ENCODE data around the gene PHKB.
"Not testable (repeated sequence)": the region's sequence is repeated elsewhere in the genome, so short reads cannot be mapped to it uniquely, and the experiment has no call there.

PHKB gene

DNA sequence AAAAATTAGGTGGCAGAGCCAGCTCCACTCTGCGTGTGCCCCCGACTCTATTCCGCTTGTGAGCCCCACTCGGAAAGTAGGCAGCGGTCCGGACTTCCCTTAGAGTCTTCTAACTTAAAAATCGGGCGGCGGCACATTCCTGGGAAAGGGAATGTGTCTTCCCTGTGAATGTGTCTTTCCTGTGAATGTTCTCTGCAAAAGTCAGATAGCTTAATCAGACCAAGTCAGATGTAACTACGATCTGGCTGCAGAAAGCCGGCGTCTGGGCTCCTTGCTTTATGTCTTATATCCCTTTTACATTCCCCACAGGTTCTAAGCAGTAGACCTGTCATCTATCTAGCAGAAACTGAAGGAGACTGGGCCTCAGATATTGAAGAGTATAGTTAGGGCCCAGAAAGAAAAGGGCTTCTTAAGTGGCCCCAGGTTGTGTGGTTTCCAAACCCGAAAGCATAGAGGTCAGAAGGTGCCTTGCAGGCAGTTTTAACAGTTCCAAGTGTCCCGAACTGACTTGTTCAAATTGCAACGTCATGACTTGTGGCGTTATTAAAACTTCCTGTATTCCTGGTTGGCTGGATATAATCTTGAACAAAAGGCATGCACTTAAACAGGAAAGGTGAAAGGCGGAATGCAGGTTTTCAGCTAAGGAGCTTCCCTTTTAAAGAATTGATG, 601 bp downstream of the PHKB start:
- TF ChIP-seq CTCF (IDR thresholded peaks at IDR 0.05; ENCODE audit: extremely low read depth, insufficient read depth, missing control alignments) = no peak
- DNase-seq (ENCODE audit: low spot score) = peak; percentile 44
- in situ Hi-C loops (cut with MboI; ENCODE audit: low pct_unique_long_range_greater_than_20kb, low sequenced_read_pairs, unreplicated experiment) = no loop called here

GRCh38 chr16:47463771-47464624, 2.9 kb downstream of the PHKB start:
- in situ Hi-C loops (cut with MboI; ENCODE audit: low pct_unique_long_range_greater_than_20kb, low sequenced_read_pairs, unreplicated experiment) = no loop called here
- DNase-seq (ENCODE audit: low spot score) = no peak
- TF ChIP-seq CTCF (IDR thresholded peaks at IDR 0.05; ENCODE audit: extremely low read depth, insufficient read depth, missing control alignments) = no peak

GRCh38 chr16:47465919-47466630, 4.9 kb downstream of the PHKB start:
- no peak for DNase-seq (ENCODE audit: low spot score)
- in situ Hi-C loops (cut with MboI; ENCODE audit: low pct_unique_long_range_greater_than_20kb, low sequenced_read_pairs, unreplicated experiment) = no loop called here
- TF ChIP-seq CTCF (IDR thresholded peaks at IDR 0.05; ENCODE audit: extremely low read depth, insufficient read depth, missing control alignments) = no peak

DNA sequence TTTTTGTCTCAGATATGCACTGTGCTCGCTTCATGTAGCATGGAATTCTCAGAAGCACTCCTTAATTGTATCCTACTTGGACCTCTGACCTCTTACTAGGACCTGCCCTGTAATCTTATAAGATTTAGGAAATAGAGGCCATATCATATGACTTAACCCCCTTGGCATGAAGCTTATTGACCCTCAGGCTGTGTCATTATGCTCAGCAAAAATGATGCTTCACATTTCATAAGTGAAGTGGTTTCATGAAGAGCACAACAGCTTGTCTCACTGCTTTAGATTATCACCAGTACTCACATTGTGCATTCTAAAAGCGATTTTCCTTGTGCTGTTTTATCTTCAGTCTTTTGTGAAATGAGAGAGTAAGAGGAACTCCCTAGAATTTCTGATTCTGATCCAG, 6.4 kb downstream of the PHKB start:
- in situ Hi-C loops (cut with MboI; ENCODE audit: low pct_unique_long_range_greater_than_20kb, low sequenced_read_pairs, unreplicated experiment) = no loop called here

GRCh38 chr16:47468070-47468689, 7.0 kb downstream of the PHKB start:
- DNase-seq (ENCODE audit: low spot score); in situ Hi-C loops (cut with MboI; ENCODE audit: low pct_unique_long_range_greater_than_20kb, low sequenced_read_pairs, unreplicated experiment): not testable (repeated sequence)

More for the DNA sequence above, 6.4 kb downstream of the PHKB start:
- no peak for TF ChIP-seq CTCF (IDR thresholded peaks at IDR 0.05; ENCODE audit: extremely low read depth, insufficient read depth, missing control alignments)
- DNase-seq (ENCODE audit: low spot score) = no peak

DNA sequence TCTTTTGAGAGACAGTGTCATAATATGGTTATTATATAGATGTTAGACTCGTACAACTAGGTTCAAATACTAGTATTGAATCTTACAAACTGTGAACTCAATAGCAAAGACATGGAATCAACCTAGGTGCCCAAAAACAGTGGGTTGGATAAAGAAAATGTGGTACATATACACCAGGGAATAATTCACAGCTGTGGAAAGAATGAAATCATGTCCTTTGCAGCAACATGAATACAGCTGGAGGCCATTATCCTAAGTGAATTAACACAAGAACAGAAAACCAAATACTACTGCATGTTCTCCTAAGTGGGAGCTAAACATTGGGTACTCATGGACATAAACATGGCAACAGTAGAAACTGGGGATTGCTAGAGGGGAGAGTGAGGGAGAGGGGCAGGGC, 8.1 kb downstream of the PHKB start:
- no peak for TF ChIP-seq CTCF (IDR thresholded peaks at IDR 0.05; ENCODE audit: extremely low read depth, insufficient read depth, missing control alignments)
- no peak for DNase-seq (ENCODE audit: low spot score)
- in situ Hi-C loops (cut with MboI; ENCODE audit: low pct_unique_long_range_greater_than_20kb, low sequenced_read_pairs, unreplicated experiment) = no loop called here

Data from GM13977 (cell line).